Esophagus muscularis mucosa (tissue), 3 donors: ENCODE results near the gene THAP12.

ENCODE experiments used
- CTCF ChIP-seq, 3 experiments: fragments of 200-600 bp in 2 of 3; fragments of 450-650 bp in 1 of 3; sonication (generic) in 2 of 3; IDR thresholded peaks; one replicate each; pipeline ENCODE4 v1.5.1; 2017 to 2019; ENCODE audit warnings: antibody characterized with exemption in 3 of 3, mild to moderate bottlenecking in 2 of 3, moderate library complexity in 1 of 3
- POLR2A ChIP-seq: fragments of 450-650 bp; IDR thresholded peaks from one replicate; pipeline ENCODE4 v1.6.1; 2017; ENCODE audit warnings: antibody characterized with exemption, moderate library complexity, mild to moderate bottlenecking, low read depth

GRCh38 chr11:76336597-76336996 lies 44.3 kb downstream of the THAP12 start:
- TF ChIP-seq CTCF (IDR thresholded peaks at IDR 0.05) = no peak
- no peak for TF ChIP-seq POLR2A
